ENCODE results near the gene G6PC1.
"Not testable (repeated sequence)": the region's sequence is repeated elsewhere in the genome, so short reads cannot be mapped to it uniquely, and the experiment has no call there.

- TF ChIP-seq CTCF, POLR2A (IDR thresholded peaks at IDR 0.05): not testable (repeated sequence)
Observed at GRCh38 chr17:42923472-42923871, 22.9 kb downstream of the G6PC1 start.
